ENCODE results near the gene ROBO2. TPM values are rescaled to one million over a fixed set of nuclear protein-coding genes. Genes with fewer than 3 reads are reported as not detected.

Gene ROBO2
- polyA plus RNA-seq, 1 donor from 2014 or later = 55.5 TPM

DNA sequence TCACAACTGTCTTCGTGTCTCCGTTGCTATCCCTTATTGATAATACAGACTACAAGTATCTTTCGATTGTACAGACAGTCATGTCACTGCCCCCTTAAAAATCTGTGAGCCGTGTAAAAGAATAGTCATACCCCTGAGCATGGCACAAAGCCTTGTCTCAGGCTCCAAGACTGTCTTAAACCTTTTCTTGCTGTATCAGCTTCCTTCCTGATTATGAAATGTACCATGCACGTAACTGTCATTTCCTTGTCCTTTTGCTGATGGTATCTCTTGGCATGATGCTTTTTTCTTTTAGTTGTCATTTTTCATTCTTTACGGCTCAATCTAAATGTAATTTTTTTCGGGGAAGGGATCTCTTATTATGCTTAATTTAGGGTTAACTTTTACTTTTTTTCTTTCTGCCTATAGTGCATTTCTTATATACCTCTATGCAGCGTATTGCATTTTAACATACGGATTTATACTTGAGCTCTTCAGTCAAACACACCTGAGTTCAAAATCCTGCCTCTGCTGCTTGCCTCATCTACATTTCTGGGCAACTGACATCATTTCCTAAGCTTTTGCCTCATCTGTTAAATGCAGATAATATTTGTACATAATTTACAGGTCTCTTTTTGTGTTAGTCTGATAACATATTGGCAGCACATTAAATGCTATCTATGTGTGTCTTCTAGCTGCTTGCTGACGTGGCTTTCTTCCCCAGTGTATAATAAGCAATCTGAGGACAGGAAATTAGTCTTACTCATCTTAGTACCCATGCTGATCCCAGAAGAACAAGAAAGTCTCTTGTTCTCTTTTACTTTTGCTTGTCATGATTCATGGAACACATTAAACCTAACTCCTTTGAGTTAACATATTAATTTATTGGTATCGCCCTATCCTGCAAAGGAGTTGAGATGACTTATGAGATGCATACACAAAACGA, 57.3 kb downstream of the ROBO2 start:
- Histone ChIP-seq H3K9me2 (ENCODE audit: insufficient read depth, low read length) (no peaks in the 10 kb centered on the region), H3K9me3 (ENCODE audit: low read length) (no peaks in the 10 kb centered on the region), H2AFZ (ENCODE audit: low read depth, low read length) (no peak overlapping the region), H3K4me2 (ENCODE audit: low read length) (no peak overlapping the region), H3K79me2 (replicated peaks; ENCODE audit: insufficient read depth, low read length) (peaks cover 8% of the 10 kb centered on the region), H3K36me3 (ENCODE audit: insufficient read depth, low read length) (peaks cover 5% of the 10 kb centered on the region), H3K4me3 (ENCODE audit: low read length) (no peak overlapping the region), H3K27me3 (ENCODE audit: insufficient read depth, low read depth, low read length) (no peaks in the 10 kb centered on the region), H3K27ac (ENCODE audit: low read length) (no peak overlapping the region), H3K9ac (ENCODE audit: low read length) (no peak overlapping the region), H4K20me1 (ENCODE audit: insufficient read depth) (no peaks in the 10 kb centered on the region), H3F3A (ENCODE audit: insufficient read depth, low read length, poor library complexity, severe bottlenecking) (no peaks in the 10 kb centered on the region)
- no peak for TF ChIP-seq EP300 (conservative IDR thresholded peaks at IDR 0.05; ENCODE audit: poor library complexity, severe bottlenecking)

DNA sequence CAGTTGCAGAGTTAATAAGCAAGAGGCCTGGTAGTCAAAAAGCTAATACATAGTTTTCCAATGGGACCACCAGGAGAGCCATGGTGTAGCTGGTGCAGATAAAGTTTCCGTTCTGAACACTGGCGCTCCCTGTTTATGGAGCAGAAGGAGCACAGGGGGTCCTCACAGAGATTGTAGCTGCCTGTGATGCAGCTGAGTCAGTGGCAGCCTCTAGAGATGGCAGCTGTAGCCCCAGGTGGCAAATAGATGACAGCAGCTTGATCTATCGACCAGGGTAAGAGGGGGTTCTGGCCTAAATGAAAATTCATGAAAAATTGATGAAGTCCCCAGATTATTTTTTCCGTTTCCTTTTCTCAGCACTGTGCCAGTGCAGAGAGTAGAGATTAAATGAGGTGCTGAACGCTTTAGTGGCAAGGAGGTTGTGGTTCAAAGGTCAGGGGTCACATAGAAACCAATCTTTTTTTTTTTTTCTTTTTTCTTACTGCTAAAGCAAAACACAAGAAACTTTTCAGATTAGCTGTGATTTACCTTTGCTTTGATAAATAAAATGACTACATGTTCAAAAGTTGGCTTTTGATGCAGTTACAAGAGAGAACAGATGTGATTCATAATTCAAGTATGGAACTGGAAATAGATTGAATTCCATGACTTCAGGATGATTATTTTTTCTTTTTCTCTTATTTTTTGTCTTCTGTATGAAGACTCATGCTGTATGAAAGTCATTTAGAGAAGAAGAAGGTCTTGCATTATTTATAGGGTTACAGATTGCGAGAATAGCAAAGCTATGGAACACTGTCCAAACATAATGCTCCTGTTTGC, 63.3 kb downstream of the ROBO2 start:
- Histone ChIP-seq H3K27me3 (ENCODE audit: insufficient read depth, low read depth, low read length) (no peaks in the 10 kb centered on the region), H4K20me1 (ENCODE audit: insufficient read depth) (no peaks in the 10 kb centered on the region), H3K9ac (ENCODE audit: low read length) (no peak overlapping the region), H3K27ac (ENCODE audit: low read length) (no peak overlapping the region), H3K4me3 (ENCODE audit: low read length) (no peak overlapping the region), H3K36me3 (ENCODE audit: insufficient read depth, low read length) (peaks cover under 1% of the 10 kb centered on the region), H3K9me3 (ENCODE audit: low read length) (no peaks in the 10 kb centered on the region), H3F3A (ENCODE audit: insufficient read depth, low read length, poor library complexity, severe bottlenecking) (no peaks in the 10 kb centered on the region), H2AFZ (ENCODE audit: low read depth, low read length) (no peak overlapping the region), H3K9me2 (ENCODE audit: insufficient read depth, low read length) (no peaks in the 10 kb centered on the region), H3K79me2 (replicated peaks; ENCODE audit: insufficient read depth, low read length) (no peaks in the 10 kb centered on the region), H3K4me2 (ENCODE audit: low read length) (no peak overlapping the region)
- TF ChIP-seq TAF1 (IDR thresholded peaks at IDR 0.05; ENCODE audit: low read depth) (no peak), EP300 (conservative IDR thresholded peaks at IDR 0.05; ENCODE audit: poor library complexity, severe bottlenecking) (no peak), POLR2AphosphoS5 (IDR thresholded peaks at IDR 0.05) (no peak), EZH2 (IDR thresholded peaks at IDR 0.05; ENCODE audit: borderline replicate concordance, insufficient read depth, low read length, poor library complexity, severe bottlenecking) (no peak), SMC3 (conservative IDR thresholded peaks at IDR 0.05; ENCODE audit: poor library complexity) (no peak), REST (IDR thresholded peaks at IDR 0.05; ENCODE audit: borderline replicate concordance) (no peak), RAD21 (conservative IDR thresholded peaks at IDR 0.05) (no peak), MXI1 (conservative IDR thresholded peaks at IDR 0.05; ENCODE audit: poor library complexity, severe bottlenecking) (no peak)
- TF ChIP-seq, protein P1, sequence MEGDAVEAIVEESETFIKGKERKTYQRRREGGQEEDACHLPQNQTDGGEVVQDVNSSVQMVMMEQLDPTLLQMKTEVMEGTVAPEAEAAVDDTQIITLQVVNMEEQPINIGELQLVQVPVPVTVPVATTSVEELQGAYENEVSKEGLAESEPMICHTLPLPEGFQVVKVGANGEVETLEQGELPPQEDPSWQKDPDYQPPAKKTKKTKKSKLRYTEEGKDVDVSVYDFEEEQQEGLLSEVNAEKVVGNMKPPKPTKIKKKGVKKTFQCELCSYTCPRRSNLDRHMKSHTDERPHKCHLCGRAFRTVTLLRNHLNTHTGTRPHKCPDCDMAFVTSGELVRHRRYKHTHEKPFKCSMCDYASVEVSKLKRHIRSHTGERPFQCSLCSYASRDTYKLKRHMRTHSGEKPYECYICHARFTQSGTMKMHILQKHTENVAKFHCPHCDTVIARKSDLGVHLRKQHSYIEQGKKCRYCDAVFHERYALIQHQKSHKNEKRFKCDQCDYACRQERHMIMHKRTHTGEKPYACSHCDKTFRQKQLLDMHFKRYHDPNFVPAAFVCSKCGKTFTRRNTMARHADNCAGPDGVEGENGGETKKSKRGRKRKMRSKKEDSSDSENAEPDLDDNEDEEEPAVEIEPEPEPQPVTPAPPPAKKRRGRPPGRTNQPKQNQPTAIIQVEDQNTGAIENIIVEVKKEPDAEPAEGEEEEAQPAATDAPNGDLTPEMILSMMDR (IDR thresholded peaks at IDR 0.05; ENCODE audit: poor library complexity, severe bottlenecking) = no peak
